GM18868 (cell line): ENCODE data around the gene KCTD12.

Experiments
- ATAC-seq: cut with Tn5 transposase; IDR thresholded peaks from one replicate; pipeline ENCODE4 v1.9.1; 2021; ENCODE audit warnings: mild to moderate bottlenecking, moderate library complexity; ENCODE audit not compliant: unreplicated experiment

KCTD12 gene

GRCh38 chr13:76860706-76861105 lies 25.5 kb downstream of the KCTD12 start:
- ATAC-seq = no peak

DNA sequence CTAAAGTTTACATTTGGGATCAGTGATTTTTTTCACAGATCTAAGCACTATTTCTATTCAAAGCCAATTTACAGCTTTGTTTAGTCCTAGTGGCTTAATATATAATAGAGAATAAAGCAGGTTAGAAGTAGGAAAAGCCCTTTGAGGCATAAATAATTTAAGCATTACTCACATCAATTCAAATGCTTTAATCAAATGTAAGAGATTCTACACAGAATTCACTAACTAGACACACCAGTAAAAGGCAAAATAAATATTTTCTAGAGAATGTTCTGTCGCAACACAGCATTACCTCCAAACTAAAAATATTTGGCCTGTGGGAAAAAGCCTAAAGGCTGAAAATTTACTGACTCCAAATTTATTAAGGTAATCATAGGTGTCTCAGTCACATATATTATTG lies 31.3 kb downstream of the KCTD12 start:
- ATAC-seq = no peak

DNA sequence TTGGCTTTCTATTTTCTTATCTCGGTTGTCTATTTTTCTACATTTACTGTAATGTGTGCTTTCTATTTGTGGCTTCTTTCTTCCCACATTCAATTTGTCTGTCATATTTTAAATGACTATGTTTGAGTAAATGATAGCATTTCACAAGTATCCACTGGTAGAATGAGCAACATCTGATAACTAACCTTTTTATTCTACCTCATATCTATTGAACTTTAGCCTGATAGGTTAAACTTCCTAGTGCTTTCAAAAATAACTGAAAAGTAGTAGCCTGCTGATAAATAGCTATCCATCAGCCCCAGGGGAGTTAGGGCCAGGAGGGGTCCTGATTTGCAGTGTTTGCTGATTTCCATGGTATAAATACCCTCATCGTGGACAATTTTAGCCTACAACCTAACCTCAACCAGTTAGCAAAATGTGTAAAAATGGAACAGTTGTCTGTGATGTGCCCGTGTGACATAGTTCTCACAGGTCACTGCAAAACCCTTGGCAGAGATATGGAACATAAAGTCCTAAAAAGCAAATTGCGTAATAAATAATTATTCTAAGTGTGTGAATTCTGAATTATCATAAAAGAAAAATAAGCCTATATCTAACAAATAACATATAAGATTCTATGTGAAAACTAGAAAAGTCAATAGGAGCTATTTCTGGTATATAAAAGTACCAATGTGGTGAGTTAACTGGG lies 32.1 kb downstream of the KCTD12 start:
- ATAC-seq = no peak

DNA sequence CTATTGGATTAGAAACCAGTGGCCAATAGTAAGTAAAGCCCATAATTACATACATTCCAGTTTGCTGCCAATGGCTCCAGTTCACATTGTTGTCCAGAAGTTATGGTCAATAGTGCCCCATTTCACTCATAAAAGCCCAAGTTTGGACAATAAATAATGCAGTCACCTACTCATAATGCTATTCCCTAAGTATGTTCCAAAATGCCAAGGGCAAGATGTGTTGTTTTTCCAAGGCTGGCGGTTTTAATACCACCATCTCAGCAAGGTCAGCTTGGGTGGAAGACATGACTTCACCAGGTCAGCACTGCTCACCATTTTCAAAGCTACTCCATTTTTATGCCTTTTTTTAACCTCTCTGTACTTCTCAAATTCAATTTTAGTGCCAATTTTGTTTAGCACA lies 32.7 kb downstream of the KCTD12 start:
- ATAC-seq = no peak

DNA sequence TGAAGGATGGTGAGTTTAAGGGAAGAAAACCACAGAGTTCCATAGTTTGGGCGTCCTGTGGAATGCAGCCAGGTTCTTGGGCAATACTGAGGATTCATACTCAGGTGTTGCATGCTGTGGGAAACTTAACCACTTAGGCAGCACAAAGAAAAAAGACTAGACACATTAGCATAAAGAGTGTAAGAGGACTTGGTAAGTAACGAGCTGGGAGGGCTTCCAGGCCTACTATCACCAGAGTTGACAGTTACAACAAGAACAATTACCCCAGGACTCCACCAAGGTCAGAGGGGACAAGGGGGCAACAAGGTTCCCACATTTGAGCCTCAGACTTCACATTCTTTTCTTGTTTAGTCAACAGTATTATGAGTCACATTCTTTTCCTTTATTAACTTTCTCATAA lies 33.2 kb downstream of the KCTD12 start:
- ATAC-seq = no peak

- no peak for ATAC-seq
These were observed 34.2 kb downstream of the KCTD12 start for GRCh38 chr13:76851961-76852360.

GRCh38 chr13:76849493-76849892 lies 36.7 kb downstream of the KCTD12 start:
- ATAC-seq = no peak

DNA sequence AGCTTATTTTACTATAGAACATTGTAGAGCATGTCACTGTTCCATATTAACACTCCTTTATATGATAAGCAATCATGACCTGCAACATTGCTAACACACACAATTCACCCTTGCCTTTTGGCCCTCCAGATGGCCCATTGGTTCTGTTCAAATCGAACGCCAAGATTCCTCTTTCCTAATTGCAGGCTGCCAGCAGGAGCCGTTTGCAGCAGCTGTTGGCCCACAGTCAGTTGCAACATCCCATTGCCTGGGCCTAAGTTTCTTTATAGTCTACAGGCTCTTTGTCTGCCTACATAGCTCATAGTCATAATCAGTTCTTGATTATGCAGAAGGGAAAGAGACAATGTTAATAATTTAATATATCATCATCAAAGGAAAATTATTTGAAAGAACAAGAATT lies 37.6 kb downstream of the KCTD12 start:
- ATAC-seq = no peak

DNA sequence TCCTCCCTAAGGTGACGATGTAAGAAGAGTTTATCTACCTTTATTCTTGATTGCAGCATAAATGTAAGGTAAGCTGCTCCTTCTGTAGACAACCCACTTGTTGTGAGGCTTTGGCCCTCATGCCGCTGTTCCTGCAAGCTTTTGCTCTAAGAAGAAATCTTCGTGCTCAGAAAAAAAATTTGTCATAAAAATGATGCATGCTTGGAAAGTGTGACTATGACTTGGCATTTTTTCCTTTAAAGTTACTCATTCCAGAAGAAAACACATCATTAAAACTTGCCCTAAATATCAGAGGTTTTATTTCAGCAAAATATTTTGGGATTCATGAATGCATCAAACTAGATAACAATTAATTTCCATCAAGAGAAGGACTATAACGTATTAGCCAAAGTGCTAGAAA lies 39.8 kb downstream of the KCTD12 start:
- ATAC-seq = no peak

DNA sequence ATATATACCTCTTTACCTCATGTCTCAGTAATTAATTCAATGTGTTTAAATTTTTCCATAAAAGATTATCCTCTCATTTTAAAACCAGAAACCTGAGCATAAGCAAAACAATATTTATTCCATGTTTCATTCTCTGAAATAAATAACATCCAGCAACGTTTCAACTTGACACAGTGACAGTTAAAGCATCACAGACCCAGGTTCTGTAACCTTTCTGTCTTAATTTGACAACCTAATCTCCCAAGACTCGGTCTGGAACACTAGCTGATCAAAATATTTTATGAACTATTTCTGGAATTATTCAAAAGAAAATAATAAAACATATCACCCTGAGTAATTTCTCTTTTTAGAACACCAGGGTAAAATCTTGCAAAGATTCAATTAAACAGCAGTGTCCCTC lies 40.3 kb downstream of the KCTD12 start:
- ATAC-seq = no peak

DNA sequence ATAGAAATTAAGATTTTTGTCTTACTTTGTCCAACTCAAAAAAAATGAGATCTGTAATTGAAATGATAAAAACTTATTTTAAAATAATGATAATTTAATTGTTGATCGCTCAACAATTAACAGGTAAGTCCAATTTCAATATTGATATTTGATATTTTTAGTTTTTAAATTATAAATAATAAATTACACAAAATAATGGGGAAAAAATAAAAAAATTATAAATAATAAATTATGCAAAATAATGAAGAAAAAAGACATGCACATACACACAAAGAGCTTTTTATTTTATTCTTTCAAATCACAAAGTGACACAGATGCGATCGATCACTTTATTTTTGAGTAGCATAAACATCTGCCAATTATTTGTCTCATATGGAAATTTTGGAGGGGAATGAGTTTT lies 40.8 kb downstream of the KCTD12 start:
- ATAC-seq = no peak

DNA sequence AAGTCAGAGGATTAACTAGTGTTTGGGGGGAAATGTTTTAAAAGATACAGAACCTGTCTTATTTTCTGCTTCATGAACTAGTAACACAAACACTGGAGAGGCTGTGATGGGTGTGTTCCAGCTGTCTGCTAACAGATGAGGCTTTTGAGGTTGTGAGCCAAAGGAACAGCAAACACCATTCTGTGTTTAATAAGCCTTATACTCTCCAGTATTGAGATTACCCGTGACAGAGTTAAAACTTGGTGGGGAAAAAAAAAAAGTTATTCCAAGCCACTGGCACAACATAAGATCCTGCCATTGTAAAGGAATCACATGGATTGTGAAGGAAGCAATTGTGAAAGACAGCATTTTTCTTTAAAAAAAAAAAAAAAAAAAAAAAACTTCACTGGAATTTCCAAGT lies 48.4 kb downstream of the KCTD12 start:
- ATAC-seq = no peak

GRCh38 chr13:76836311-76836710 lies 49.9 kb downstream of the KCTD12 start:
- ATAC-seq = no peak

DNA sequence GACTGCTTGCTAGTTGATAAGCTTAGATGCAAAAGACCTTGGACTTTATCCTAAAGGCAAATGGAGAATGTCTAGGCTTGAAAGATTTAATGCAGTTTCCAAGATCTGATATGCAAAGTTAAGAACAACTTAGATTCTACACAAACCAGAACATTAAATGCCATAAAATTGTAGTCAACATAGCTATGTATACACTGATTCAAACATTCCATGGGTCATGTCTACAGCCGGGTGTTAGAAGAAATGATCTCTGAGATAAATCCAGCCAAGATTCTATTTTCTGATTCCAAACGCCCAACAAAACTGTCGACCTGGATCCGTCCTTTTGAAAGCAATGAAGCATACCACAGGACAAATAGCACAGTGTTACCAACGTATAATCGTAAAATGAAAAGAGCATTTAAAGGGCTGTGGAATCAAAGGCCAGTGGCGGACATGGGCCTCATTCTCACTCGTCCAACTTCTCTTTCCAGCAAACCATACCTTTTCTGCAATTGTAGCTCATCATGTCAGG lies 52.7 kb downstream of the KCTD12 start:
- ATAC-seq = no peak

GRCh38 chr13:76832258-76832988 lies 53.8 kb downstream of the KCTD12 start:
- ATAC-seq = no peak

- ATAC-seq = no peak
These were observed 55.4 kb downstream of the KCTD12 start for GRCh38 chr13:76830805-76831204.
